8988T (cell line): ENCODE measurements around the gene YWHAH.
"Not testable (repeated sequence)": the region's sequence is repeated elsewhere in the genome, so short reads cannot be mapped to it uniquely, and the experiment has no call there.

Experiments used
- DNase-seq: peaks from one replicate; pipeline ENCODE4 v3.0.0; 2011

The YWHAH gene

DNA sequence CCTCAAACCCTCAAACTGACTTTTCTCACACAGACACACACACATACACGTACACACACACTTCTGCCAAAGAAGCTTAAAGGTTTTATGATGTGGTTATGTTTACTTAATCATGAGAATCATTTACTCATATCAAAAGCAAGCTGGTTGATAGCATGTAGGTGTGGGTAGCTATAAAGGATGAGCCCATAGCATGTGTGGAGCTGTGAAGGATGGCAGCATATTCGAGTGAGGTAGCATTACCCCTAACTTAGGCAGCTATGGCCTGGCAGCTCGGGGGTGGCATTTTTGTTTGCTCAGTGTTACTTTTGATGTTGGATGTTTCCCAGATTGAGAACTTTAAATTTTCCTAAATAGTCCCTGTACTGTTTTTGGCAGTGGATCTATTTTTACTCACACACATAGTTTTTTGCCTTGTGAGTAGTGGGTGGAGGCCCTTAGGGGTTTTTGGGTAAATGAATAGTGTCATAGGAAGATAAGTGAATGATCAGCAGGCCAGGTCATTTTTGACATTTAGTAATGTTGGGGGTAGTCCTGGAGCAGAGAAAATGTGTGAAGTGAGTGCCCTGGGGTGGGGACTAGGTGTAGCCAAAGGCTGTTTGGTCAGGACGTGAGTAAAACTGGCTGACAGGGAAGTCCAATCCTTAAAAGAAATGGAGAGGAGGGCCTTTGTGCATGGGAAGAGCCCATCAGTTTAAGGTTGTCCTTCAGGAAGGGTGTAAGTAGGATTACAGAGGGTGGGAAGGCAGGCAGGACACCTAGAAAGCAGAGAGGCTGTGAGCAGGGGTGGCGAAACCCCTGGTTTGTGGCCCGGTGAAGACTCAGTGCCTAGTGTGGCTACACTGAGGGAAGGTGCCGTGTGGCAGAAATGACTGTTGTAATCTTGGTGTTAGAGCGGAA is 7.1 kb downstream of the YWHAH start:
- DNase-seq = no peak

DNA sequence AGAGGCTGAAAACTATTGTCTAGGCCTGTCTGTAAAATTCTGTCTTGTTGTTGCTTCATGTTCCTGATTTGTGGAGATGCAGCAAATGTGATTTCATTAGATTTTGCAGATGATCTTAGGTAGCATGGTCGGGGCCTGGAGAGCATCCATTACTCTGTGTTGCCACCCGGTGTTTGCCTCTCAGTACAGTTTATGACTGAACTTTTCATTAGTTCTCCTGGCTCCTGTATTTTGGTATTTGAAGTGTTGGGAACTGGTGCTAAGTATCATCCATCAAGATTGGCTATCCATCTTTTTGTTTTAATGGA is 7.7 kb downstream of the YWHAH start:
- no peak for DNase-seq

DNA sequence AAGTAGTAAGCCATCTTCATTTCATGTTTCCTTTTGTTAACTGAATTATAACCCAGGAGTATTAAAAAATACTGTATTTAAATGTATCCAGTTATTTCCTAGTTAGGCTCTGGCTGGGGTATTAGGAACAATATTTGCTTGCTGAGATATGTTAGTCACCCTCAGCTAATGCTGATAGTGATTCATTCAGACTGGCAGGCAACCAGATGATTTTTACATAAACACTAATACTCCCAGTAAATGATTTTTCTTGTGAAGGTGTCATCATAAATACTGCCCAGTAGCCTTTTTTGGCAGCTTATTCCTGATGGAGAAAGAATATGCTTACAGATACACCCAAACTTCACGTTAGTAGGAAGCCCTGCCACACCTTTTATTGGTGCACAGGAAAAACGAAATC is 8.1 kb downstream of the YWHAH start:
- no peak for DNase-seq

DNA sequence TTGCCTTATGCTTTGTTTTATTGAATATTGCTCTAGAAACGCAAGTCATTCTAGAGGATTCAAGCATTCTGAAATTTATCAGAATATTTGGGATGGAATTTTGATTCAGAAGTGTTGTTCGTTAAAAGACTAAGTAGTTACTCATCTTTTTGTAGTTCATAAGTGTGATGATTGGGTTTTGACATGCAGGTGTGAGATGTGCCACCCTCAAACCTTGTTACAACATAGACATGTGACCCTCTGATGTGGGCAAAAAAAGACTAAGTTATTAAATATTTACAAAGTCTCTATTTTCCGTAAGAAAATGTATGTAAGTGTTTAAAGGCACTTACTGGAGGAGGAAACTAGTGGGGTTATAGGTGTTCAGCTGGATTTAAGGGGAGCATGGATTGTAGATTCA is 8.9 kb downstream of the YWHAH start:
- DNase-seq = no peak

DNA sequence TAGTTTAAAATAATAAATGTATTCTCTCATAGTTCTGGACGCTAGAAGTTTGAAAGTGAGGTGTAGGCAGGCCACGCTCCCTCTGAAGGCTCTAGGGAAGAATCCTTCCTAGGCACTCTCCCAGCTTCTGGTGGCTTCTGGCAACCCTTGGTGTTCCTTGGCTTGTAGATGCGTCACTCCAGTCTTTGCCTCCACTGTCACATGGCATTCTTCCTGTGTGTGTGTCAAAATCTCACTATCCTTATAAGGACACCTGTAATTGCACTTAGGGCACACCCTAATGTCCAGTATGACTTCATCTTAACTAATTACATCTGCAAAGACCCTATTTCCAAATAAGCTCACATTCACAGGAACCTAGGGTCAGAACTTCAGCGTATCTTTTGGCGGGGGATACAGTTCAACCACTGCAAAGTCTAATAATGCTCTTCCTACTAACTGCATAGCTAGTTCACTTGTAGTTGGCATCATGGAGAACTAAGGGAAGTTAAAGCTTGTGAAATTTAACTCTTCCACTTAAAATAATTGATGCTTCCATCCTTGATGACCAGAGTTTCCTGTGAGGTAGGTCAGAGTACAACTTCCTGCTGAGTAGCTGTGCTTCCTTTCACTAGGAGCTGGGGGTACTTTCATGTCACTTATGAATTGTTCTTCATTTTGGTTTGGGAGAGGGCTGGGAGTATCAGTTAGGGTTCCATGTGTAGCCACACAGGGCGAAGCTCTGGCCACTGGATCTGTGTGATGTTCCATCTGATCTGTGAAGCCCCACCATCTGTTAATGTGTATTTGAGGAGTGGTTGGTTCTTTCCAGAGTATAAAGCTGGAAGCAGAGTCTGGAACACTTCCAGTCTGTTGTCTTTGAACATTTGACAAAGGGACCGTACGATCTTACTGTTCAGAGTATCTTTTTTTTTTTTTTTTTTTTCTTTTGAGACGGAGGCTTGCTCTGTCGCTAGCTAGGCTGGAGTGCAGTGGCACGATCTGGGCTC is 10.5 kb downstream of the YWHAH start:
- no peak for DNase-seq

DNA sequence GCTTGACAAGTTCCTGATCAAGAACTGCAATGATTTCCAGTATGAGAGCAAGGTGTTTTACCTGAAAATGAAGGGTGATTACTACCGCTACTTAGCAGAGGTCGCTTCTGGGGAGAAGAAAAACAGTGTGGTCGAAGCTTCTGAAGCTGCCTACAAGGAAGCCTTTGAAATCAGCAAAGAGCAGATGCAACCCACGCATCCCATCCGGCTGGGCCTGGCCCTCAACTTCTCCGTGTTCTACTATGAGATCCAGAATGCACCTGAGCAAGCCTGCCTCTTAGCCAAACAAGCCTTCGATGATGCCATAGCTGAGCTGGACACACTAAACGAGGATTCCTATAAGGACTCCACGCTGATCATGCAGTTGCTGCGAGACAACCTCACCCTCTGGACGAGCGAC is 12.0 kb downstream of the YWHAH start:
- DNase-seq = no peak

DNA sequence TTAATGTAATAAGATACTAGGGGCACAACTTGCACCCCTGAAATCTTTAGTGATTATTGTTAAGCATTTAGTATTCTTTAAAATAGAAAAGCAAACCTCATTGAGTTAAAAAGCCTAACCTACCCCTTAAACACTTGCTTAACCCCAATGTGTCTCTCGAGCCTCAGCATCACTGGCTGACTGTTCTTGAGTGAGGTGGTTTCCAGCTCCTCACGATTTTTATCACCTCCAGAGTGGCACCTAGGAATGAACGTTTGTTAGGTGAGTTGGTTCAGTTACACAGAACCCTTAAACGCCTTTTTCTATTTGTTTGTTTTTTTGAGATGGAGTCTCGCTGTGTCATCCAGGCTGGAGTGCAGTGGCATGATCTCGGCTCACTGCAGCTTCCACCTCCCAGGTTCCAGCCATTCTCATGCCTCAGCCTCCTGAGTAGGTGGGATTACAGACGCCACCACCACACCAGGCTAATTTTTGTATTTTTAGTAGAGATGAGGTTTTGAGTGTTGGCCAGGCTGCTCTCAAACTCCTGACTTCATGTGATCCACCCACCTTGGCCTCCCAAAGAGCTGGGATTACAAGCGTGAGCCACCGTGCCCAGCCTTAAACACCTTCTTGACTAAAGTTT is 13.7 kb downstream of the YWHAH start:
- no peak for DNase-seq

DNA sequence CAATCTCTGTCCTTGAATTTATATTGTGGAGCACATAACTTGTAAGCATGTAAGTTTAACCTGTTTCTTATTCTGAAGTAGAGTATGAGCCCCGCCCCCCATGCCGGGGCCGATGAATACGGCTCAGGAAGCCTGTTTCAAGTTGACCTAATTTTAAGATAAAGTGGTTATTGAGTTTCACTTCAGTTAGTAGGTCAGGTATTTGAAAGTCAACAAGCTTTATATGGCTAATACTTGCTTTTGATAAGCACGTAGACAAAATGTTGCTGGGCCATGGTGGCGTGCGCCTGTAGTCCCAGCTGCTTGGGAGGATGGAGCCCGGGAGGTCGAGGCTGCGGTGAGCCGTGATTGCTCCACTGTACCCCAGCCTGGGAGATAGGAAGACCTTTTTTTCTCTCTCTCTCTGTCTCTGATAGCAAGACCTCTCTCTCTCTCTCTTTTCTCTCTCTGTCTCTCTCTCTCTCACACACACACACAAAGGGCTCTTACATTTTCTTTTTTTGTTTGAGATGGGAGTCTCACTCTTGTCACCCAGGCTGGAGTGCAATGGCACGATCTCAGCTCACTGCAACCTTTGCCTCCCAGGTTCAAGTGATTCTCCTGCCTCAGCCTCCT is 14.4 kb downstream of the YWHAH start:
- no peak for DNase-seq

DNA sequence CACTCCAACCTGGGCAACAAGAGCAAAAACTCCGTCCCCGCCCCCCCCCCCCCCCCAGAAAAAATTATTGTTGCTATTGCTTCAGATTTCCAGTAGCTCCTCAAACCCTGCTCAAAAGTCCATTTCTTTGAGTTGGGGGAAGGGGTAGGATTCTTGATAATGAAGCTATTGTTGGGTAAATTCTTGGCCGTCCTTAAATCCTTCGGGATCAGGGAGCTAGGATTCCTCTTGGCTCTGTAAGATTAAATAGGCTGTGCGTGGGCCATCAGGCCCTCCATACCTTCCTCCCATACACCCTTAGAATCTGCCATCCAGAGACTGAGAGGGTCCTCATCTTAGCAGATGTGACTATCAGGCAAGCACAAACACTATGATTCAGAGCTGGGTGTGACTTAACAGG is 16.4 kb downstream of the YWHAH start:
- DNase-seq = no peak

DNA sequence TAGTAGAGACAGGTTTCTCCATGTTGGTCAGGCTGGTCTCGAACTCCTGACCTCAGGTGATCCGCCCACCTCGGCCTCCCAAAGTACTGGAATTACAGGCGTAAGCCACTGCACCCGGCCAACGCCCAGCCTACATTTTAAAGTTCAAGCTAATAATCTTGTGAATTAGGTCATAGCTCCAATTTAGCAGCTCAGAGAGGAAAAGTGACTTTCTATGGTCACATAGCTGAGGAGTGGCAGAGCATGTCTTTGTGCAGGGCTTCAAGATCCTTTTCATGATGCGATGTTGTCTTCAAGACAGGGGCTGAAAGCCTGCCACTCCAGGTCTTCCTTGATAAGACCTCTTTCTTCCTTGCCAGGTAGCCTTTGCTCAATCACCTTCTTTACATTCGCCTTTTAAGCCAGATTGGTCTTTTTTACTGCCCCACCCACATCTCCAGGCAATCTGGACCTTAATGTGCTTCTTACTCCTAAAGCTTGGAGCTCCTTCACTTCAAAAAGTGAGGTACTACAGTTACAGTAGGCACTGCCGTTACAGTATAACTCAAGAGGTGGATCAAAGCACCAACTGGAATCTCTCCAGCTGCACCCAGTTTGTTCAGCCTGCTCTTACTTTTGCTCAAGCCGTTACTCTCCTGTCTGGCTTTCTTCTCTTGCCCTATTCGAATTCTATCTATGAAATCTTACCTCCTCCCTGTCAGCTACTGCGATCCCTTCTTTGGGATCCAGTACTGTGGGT is 18.2 kb downstream of the YWHAH start:
- no peak for DNase-seq

DNA sequence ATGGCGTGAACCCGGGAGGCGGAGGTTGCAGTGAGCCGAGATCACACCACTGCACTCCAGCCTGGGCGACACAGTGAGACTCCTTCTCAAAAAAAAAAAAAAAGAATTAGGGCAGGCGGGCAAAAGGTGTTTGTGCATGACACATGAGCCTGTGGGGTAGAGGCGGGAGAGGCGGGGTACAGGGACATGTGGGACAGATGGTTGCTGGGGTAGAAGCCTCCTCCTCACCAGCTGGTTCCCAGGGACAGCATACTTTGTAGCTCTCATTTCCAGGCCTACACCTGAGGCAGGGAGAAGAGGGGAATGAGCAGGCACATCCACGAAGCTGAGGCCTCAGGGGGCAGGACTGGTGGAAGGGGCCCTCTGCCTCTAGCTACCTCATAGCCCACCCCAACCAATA is 23.7 kb downstream of the YWHAH start:
- no peak for DNase-seq

DNA sequence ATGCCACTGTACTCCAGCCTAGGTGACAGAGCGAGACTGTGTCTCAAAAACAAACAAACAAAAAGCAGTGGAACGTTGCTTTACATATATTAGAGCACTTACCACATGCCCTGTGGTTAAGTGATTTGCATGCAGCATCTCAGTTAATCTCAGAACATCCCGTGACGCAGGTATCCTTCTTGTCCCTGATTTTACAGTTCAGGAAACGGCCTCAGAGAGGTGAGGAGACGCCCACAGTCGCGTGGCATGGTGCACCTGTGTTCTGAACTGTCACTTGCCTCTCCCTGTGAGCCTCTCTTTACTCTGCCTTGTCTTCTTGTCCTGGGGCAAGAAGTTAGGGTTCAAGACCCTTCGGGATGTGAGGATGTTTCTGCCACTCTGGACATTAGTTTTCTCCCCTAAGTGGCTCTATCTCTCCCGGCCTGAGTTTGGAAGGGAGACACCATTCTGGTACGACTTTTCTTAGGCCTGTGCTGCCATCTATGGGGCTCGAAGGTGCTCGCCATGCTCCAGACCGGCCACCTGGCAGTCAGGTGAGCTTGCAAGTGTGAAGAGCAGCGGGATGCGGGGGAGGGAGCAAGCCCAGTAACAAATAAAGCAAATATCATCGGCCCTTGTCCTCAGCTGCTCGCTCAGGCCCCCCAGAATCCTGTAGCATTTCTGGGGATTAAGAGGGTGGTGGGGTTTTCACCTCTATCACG is 25.6 kb downstream of the YWHAH start:
- DNase-seq = peak; percentile 58

DNA sequence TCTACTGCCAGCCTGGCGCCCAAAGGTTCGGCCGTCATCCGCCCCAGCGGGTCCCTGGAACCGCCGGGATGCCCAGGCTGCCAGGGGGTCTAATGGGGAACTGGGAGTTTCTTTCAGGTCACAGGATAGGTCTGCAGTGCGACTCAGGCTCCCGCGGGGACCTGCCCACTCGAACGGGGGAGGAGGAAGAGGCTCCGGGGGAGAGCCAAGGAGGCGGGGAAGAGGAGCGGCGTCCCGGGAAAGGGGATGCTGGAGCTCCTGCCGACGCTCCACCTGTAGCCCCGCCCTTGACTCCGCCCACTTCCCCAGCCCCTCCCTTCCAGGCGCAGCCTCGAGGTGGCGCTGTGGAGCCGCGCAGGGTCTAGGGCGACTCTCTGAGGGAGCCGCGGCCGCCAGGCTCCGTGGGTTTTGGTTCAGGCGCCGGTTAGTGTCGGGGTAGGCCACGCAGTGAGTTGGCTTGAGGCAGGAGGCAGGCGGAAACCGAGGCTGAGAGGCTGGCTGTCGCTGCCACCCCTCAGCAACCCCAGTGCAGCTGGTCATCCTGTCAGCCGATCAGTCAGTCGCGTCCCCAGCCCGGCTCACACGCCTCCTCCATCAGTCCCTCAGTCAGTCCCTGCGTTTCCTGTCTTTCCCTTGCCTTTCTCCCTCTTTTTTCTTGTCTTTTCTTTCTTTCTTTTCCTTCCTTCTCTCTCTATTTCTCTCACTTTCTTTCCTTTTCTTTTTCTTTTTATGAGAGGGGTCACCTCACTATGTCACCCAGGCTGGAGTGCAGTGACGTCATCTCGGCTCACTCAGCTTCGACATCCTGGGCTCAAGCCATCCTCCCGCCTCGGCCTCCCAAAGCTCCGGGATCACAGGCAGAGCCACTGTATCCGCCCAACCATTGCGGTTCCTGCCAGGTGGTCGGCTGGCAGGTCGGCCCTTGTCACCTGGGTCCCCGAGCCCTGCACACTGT is 26.4 kb downstream of the YWHAH start:
- DNase-seq = peak; percentile 76

DNA sequence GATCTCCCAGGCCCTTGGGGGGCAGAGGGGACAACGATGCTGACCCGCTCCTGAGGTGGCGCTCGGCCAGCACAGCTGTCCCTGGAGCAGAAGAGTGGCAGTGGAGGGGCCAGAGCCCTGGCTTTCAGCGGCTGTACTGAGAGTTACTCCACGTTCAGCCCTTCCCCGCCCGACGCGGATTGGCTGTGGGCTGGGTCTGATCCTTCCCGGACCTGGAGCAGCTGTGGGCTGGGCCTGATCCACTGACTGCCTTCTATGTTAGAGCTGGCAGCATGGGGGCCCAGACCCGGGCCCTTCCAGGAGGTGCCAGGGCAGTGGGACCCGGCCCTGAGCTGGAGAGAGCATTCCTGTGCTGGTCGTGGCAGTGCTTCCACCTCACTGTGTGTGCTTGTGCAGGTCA is 27.8 kb downstream of the YWHAH start:
- no peak for DNase-seq

DNA sequence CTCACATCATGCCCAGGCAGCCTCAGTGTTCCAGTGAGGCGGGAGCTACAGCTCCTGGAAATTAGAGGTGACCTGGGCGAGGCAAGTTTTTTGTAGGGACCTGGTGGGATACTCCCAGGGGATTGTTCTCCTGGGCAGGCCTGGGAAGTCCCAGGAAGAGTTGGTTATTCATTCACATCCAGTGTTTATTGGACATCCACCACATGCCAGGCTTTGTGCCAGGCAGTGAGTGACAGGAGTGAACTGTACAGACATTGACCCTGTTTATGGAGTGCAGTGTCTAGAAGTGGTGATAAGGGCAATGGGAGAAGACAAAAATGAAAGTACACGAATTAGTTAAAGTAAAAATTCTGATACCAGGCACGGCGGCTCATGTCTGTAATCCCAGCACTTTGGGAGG is 29.4 kb downstream of the YWHAH start:
- DNase-seq = no peak

DNA sequence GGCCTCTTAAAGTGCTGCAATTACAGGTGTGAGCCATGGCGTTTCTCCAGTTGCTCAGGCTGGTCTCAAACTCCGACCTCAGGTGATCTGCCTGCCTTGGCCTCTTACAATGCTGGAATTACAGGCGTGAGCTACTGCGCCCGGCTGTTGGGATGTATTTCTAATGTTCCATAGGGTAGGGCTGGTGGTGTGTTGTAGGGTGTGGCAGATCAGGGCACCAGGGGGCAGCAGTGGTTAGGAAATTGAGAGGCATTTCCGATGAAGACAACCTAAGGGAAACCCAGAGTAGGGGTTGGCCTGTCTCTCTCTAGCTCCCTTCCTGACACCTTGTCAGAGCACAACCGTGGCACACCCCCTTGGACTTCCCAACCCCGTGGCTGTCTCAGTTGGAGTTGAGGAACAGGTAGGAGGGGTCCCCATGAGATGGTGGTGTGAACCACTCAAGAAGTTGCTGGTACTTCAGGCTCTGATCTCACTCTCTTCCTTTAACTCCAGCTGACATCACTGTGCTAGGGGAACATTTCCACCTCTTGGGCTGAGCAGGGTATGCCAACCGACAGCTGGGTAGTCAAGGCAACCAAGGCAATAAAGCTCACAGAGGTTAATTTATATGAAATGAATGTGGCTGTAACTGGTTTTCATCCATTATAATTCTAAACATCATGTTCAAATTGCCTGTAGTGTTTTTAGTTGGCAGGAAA is 33.0 kb downstream of the YWHAH start:
- DNase-seq = peak; percentile 71

DNA sequence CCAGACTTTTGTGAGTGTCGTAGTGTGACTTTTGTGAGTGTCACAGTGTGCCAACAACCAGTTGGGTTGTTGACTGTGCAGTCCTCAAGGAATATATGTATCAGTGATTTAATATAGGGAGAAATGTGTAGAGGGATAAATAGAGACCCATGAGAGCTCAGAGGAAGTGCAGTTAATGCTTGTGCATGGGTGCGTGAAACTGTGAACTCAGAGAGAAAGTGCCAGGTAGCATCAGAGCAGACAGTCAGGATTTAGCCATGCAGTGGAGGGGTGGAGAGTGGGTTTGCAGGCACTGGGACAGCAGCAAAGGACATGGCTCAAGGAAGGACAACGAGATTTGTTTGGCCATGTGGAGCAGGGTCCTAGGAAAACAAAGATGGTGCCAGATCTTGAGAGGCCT is 33.6 kb downstream of the YWHAH start:
- DNase-seq = no peak

DNA sequence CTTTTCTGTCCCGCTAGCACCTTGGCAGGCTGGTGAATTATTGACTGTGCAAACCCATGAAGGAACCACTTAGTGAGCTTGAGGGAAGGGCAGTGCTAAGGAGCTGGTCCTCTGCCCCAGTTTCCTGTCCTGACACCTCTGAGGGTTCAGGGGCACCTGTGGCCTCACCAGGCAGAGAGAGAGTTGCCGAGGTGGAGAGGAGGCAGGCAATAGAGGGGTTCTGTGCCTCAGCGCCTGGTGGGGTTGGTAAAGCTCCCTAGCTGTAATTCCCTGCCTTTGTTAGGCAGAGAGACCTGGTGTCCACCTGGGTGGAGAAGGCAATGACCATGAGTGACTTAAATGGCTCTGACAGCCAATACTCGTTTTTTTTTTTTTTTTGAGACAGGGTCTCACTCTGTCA is 36.3 kb downstream of the YWHAH start:
- DNase-seq = no peak

DNA sequence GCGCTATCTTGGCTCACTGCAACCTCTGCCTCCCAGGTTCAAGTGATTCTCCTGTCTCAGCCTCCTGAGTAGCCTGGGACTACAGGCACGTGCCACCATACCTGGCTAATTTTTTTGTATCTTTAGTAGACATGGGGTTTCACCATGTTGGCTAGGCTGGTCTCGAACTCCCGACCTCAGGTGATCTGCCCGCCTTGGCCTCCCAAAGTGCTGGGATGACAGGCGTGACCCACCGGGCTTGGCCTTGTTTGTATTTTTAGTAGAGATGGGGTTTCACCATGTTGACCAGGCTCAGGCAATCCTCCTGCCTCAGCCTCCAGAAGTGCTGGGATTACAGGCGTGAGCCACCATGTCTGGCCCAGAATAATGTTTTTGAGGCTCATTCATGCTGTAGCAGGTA is 37.6 kb downstream of the YWHAH start:
- not testable (repeated sequence) for DNase-seq
